ENCODE results near the gene CCNL2. TPM values are rescaled to one million over a fixed set of nuclear protein-coding genes. Genes with fewer than 3 reads are reported as not detected.
A peak's percentile ranks its signal among the peaks of the same experiment; 100 is the strongest.

Gene CCNL2
- total and polyA plus RNA-seq, 2 of the 13 experiments (the other 11 are each of a cell fraction or from before 2014, with no cell fraction given), result 105 to 340 TPM

DNA sequence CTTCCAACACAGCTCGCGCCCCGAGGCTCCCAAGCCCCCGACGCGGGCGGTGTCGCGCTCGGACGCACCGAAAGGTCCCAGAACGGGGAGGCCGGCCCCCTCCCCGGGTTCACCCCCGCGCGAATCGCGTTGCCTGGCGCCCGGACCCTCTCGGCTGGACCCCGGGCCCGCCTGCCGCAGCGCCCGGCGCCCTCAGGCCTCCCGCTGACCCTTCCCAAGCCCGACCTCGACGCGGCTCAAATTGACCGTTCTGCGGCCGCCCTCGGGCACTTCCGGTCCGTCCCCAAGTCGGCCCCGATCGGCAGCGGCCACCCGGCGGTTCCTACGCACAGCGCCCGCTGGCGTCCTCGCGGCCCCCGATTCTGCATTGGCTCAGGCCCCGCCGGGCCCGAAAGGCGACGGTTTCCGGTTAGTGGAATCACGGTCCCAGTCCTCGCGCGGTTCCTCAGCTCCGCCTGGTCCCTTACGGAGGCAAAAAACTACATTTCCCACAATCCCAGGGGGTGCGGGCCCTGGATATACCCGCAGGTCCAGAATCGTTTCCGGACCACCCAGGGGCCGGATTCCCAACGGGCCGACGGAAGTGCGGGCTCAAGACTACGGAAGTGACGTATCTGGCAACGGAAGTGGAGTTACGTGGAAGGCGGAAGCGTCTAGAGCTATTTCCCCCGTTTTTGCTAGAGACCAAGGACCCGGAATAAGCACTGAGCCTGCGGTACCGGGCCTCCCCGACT lies 24.0 kb downstream of the CCNL2 start, which contains the start of gene AURKAIP1 (continued):
- TF ChIP-seq NKX3-1 (CRISPR knock-in tag; IDR thresholded peaks at IDR 0.05) (peak; percentile 67; the same call in 1 of the 2 replicates), HOXD1 (CRISPR knock-in tag; IDR thresholded peaks at IDR 0.05) (peak; percentile 87), ARNTL (CRISPR knock-in tag; IDR thresholded peaks at IDR 0.05) (peak; percentile 85), CREB1 (IDR thresholded peaks at IDR 0.05) (peak; percentile 96), CREB1 (CRISPR knock-in tag; IDR thresholded peaks at IDR 0.05) (peak; percentile 98), ZFP90 (CRISPR knock-in tag; IDR thresholded peaks at IDR 0.05; ENCODE audit: borderline replicate concordance) (no peak; the same call in 1 of the 2 replicates), ZNF260 (CRISPR knock-in tag; IDR thresholded peaks at IDR 0.05; ENCODE audit: borderline replicate concordance, low read depth) (0 out of 2 replicates have a peak, but pooled peaks have one; percentile 96), CBX2 (IDR thresholded peaks at IDR 0.05; ENCODE audit: low read depth, low read length) (no peak), CBX2 (CRISPR knock-in tag; IDR thresholded peaks at IDR 0.05; ENCODE audit: low read depth) (peak; percentile 42; the same call in 1 of the 2 replicates), ZNF724P (CRISPR knock-in tag; IDR thresholded peaks at IDR 0.05; ENCODE audit: borderline replicate concordance) (0 out of 2 replicates have a peak, but pooled peaks have one; percentile 88), KLF13 (CRISPR knock-in tag; IDR thresholded peaks at IDR 0.05) (peak; percentile 64; the same call in 1 of the 2 replicates), ATAD3A (CRISPR knock-in tag; IDR thresholded peaks at IDR 0.05) (no peak), ZNF605 (CRISPR knock-in tag; IDR thresholded peaks at IDR 0.05) (peak; percentile 90), ZNF709 (CRISPR knock-in tag; IDR thresholded peaks at IDR 0.05) (peak; percentile 93)
- TF ChIP-seq, protein P1, sequence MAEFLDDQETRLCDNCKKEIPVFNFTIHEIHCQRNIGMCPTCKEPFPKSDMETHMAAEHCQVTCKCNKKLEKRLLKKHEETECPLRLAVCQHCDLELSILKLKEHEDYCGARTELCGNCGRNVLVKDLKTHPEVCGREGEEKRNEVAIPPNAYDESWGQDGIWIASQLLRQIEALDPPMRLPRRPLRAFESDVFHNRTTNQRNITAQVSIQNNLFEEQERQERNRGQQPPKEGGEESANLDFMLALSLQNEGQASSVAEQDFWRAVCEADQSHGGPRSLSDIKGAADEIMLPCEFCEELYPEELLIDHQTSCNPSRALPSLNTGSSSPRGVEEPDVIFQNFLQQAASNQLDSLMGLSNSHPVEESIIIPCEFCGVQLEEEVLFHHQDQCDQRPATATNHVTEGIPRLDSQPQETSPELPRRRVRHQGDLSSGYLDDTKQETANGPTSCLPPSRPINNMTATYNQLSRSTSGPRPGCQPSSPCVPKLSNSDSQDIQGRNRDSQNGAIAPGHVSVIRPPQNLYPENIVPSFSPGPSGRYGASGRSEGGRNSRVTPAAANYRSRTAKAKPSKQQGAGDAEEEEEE (CRISPR knock-in tag; IDR thresholded peaks at IDR 0.05; ENCODE audit: borderline replicate concordance), result no peak
- TF ChIP-seq, protein P2, sequence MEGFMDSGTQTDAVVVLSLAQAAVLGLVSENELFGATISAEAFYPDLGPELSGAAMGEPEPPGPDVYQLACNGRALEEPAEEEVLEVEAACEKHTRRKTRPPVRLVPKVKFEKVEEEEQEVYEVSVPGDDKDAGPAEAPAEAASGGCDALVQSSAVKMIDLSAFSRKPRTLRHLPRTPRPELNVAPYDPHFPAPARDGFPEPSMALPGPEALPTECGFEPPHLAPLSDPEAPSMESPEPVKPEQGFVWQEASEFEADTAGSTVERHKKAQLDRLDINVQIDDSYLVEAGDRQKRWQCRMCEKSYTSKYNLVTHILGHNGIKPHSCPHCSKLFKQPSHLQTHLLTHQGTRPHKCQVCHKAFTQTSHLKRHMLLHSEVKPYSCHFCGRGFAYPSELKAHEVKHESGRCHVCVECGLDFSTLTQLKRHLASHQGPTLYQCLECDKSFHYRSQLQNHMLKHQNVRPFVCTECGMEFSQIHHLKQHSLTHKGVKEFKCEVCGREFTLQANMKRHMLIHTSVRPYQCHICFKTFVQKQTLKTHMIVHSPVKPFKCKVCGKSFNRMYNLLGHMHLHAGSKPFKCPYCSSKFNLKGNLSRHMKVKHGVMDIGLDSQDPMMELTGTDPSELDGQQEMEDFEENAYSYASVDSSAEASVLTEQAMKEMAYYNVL (CRISPR knock-in tag; IDR thresholded peaks at IDR 0.05; ENCODE audit: borderline replicate concordance), result peak; percentile 82; the same call in 1 of the 2 replicates
- TF ChIP-seq, protein P3, sequence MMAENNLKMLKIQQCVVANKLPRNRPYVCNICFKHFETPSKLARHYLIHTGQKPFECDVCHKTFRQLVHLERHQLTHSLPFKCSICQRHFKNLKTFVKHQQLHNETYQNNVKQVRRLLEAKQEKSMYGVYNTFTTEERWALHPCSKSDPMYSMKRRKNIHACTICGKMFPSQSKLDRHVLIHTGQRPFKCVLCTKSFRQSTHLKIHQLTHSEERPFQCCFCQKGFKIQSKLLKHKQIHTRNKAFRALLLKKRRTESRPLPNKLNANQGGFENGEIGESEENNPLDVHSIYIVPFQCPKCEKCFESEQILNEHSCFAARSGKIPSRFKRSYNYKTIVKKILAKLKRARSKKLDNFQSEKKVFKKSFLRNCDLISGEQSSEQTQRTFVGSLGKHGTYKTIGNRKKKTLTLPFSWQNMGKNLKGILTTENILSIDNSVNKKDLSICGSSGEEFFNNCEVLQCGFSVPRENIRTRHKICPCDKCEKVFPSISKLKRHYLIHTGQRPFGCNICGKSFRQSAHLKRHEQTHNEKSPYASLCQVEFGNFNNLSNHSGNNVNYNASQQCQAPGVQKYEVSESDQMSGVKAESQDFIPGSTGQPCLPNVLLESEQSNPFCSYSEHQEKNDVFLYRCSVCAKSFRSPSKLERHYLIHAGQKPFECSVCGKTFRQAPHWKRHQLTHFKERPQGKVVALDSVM (CRISPR knock-in tag; IDR thresholded peaks at IDR 0.05), result peak; percentile 62
- TF ChIP-seq, protein P4, sequence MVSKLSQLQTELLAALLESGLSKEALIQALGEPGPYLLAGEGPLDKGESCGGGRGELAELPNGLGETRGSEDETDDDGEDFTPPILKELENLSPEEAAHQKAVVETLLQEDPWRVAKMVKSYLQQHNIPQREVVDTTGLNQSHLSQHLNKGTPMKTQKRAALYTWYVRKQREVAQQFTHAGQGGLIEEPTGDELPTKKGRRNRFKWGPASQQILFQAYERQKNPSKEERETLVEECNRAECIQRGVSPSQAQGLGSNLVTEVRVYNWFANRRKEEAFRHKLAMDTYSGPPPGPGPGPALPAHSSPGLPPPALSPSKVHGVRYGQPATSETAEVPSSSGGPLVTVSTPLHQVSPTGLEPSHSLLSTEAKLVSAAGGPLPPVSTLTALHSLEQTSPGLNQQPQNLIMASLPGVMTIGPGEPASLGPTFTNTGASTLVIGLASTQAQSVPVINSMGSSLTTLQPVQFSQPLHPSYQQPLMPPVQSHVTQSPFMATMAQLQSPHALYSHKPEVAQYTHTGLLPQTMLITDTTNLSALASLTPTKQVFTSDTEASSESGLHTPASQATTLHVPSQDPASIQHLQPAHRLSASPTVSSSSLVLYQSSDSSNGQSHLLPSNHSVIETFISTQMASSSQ (IDR thresholded peaks at IDR 0.05; ENCODE audit: low read depth), result peak; percentile 26; the same call in 1 of the 2 replicates
- TF ChIP-seq, protein P4 (CRISPR knock-in tag; IDR thresholded peaks at IDR 0.05; ENCODE audit: borderline replicate concordance), result peak; percentile 84; the same call in 1 of the 2 replicates
